ENCODE measurements around the gene EEF2. TPM values are rescaled to one million over a fixed set of nuclear protein-coding genes. Genes with fewer than 3 reads are reported as not detected.

Gene EEF2
- total RNA-seq, 1 experiment from 2014 or later: 1,644 TPM

GRCh38 chr19:3979289-3979673, 6.0 kb downstream of the EEF2 start:
- Histone ChIP-seq H3K36me3 (ENCODE audit: insufficient read depth, low read length) (peaks cover 75% of the 10 kb centered on the region), H3K27ac (ENCODE audit: low read length) (no peak overlapping the region), H3K9me3 (ENCODE audit: low read length) (no peaks in the 10 kb centered on the region), H2AFZ (ENCODE audit: low read length) (no peak overlapping the region), H3K9me2 (replicated peaks; ENCODE audit: insufficient read depth, low read length) (no peaks in the 10 kb centered on the region), H3K4me3 (ENCODE audit: low read length) (no peak overlapping the region), H3K79me2 (ENCODE audit: low read length) (peaks cover 32% of the 10 kb centered on the region), H3K4me1 (ENCODE audit: low read length) (peaks cover 8% of the 10 kb centered on the region), H4K20me1 (ENCODE audit: insufficient read depth, low read depth, low read length) (peaks cover 75% of the 10 kb centered on the region), H3K4me2 (ENCODE audit: low read depth, low read length, poor library complexity, severe bottlenecking) (no peak overlapping the region), H3K27me3 (ENCODE audit: low read length) (no peaks in the 10 kb centered on the region), H3K9ac (ENCODE audit: low read length) (no peak overlapping the region)
- no peak for DNase-seq

- Histone ChIP-seq H4K20me1 (ENCODE audit: insufficient read depth, low read depth, low read length) (peaks cover 64% of the 10 kb centered on the region), H3K36me3 (ENCODE audit: insufficient read depth, low read length) (peaks cover 64% of the 10 kb centered on the region), H3K9me2 (replicated peaks; ENCODE audit: insufficient read depth, low read length) (no peaks in the 10 kb centered on the region), H3K4me2 (ENCODE audit: low read depth, low read length, poor library complexity, severe bottlenecking) (no peak overlapping the region), H3K4me3 (ENCODE audit: low read length) (no peak overlapping the region), H3K9me3 (ENCODE audit: low read length) (no peaks in the 10 kb centered on the region), H3K27ac (ENCODE audit: low read length) (no peak overlapping the region), H3K27me3 (ENCODE audit: low read length) (no peaks in the 10 kb centered on the region), H3K9ac (ENCODE audit: low read length) (no peak overlapping the region), H2AFZ (ENCODE audit: low read length) (no peak overlapping the region), H3K79me2 (ENCODE audit: low read length) (peaks cover 21% of the 10 kb centered on the region), H3K4me1 (ENCODE audit: low read length) (no peaks in the 10 kb centered on the region)
- no peak for DNase-seq
Observed at GRCh38 chr19:3978145-3978544, 7.1 kb downstream of the EEF2 start.

- Histone ChIP-seq H3K36me3 (ENCODE audit: insufficient read depth, low read length) (peaks cover 57% of the 10 kb centered on the region), H3K4me2 (ENCODE audit: low read depth, low read length, poor library complexity, severe bottlenecking) (no peak overlapping the region), H3K9me3 (ENCODE audit: low read length) (no peaks in the 10 kb centered on the region), H2AFZ (ENCODE audit: low read length) (no peak overlapping the region), H3K9ac (ENCODE audit: low read length) (no peak overlapping the region), H3K27ac (ENCODE audit: low read length) (no peak overlapping the region), H3K79me2 (ENCODE audit: low read length) (peaks cover 14% of the 10 kb centered on the region), H4K20me1 (ENCODE audit: insufficient read depth, low read depth, low read length) (peaks cover 57% of the 10 kb centered on the region), H3K4me1 (ENCODE audit: low read length) (no peaks in the 10 kb centered on the region), H3K4me3 (ENCODE audit: low read length) (no peak overlapping the region), H3K27me3 (ENCODE audit: low read length) (no peaks in the 10 kb centered on the region), H3K9me2 (replicated peaks; ENCODE audit: insufficient read depth, low read length) (no peaks in the 10 kb centered on the region)
- DNase-seq: no peak
Observed at GRCh38 chr19:3977242-3978143, 7.8 kb downstream of the EEF2 start.

DNA sequence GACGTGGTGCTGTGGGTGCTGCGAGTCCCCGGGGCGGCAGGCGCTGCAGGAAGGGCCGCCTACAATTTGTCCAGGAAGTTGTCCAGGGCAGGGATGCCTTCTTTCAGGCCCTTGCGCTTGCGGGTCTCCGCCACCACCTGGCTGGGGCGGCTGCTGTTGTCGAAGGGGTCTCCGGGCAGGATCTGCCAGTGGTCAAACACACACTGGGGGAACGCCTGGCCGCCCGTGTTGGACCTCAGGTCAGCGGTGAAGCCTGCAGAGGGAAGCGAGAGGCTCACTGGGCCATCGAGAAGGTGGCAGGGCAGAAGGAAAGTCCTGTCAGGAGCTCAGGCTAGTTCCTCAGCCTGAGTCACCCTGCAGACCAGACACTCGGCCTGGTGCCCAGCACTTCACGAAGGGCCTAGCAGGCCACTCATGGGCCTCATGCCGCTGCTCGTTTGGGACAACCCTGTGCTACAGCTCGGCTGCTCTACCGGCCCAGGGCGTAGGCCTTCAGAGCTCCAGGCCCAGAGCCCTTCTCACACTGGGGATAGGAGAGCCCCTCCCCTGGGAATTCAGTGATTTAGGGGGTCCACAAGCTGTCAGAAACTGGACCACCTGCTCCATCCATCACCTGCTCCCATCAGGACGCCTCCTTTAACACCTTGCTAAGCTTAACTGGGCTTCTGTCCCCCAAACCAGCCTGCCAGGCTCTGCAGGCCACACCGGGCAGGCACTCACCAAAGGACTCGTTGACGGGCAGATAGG, 8.6 kb downstream of the EEF2 start:
- Histone ChIP-seq H3K9ac (ENCODE audit: low read length) (no peak overlapping the region), H2AFZ (ENCODE audit: low read length) (no peak overlapping the region), H3K9me2 (replicated peaks; ENCODE audit: insufficient read depth, low read length) (no peaks in the 10 kb centered on the region), H4K20me1 (ENCODE audit: insufficient read depth, low read depth, low read length) (peaks cover 49% of the 10 kb centered on the region), H3K27me3 (ENCODE audit: low read length) (no peaks in the 10 kb centered on the region), H3K9me3 (ENCODE audit: low read length) (no peaks in the 10 kb centered on the region), H3K4me3 (ENCODE audit: low read length) (no peak overlapping the region), H3K27ac (ENCODE audit: low read length) (no peak overlapping the region), H3K36me3 (ENCODE audit: insufficient read depth, low read length) (peaks cover 49% of the 10 kb centered on the region), H3K4me2 (ENCODE audit: low read depth, low read length, poor library complexity, severe bottlenecking) (no peak overlapping the region), H3K79me2 (ENCODE audit: low read length) (peaks cover 6% of the 10 kb centered on the region; the same call in 1 of the 2 replicates), H3K4me1 (ENCODE audit: low read length) (no peaks in the 10 kb centered on the region)
- no peak for DNase-seq

GRCh38 chr19:3975637-3976087, 9.6 kb downstream of the EEF2 start:
- Histone ChIP-seq H3K9me3 (ENCODE audit: low read length) (no peaks in the 10 kb centered on the region), H3K27me3 (ENCODE audit: low read length) (no peaks in the 10 kb centered on the region), H3K4me2 (ENCODE audit: low read depth, low read length, poor library complexity, severe bottlenecking) (no peak overlapping the region), H3K9me2 (replicated peaks; ENCODE audit: insufficient read depth, low read length) (no peaks in the 10 kb centered on the region), H3K27ac (ENCODE audit: low read length) (no peak overlapping the region), H3K4me1 (ENCODE audit: low read length) (peaks cover 5% of the 10 kb centered on the region), H3K9ac (ENCODE audit: low read length) (no peak overlapping the region), H2AFZ (ENCODE audit: low read length) (no peak overlapping the region), H3K4me3 (ENCODE audit: low read length) (no peak overlapping the region), H3K79me2 (ENCODE audit: low read length) (peaks cover under 1% of the 10 kb centered on the region), H4K20me1 (ENCODE audit: insufficient read depth, low read depth, low read length) (peaks cover 39% of the 10 kb centered on the region), H3K36me3 (ENCODE audit: insufficient read depth, low read length) (peaks cover 39% of the 10 kb centered on the region)
- no peak for DNase-seq

- DNase-seq: no peak
- no peak overlapping the region for H3K4me3 ChIP-seq (ENCODE audit: low read length)
- H3K9ac ChIP-seq (ENCODE audit: low read length): no peak overlapping the region
- no peak overlapping the region for H3K4me2 ChIP-seq (ENCODE audit: low read depth, low read length, poor library complexity, severe bottlenecking)
- H3K27ac ChIP-seq (ENCODE audit: low read length): no peak overlapping the region
- peaks cover 6% of the 10 kb centered on the region for H3K4me1 ChIP-seq (ENCODE audit: low read length)
- no peaks in the 10 kb centered on the region for H3K27me3 ChIP-seq (ENCODE audit: low read length)
- peaks cover 34% of the 10 kb centered on the region for H3K36me3 ChIP-seq (ENCODE audit: insufficient read depth, low read length)
- no peaks in the 10 kb centered on the region for H3K9me3 ChIP-seq (ENCODE audit: low read length)
- H3K9me2 ChIP-seq (replicated peaks; ENCODE audit: insufficient read depth, low read length): no peaks in the 10 kb centered on the region
- peaks cover 35% of the 10 kb centered on the region for H4K20me1 ChIP-seq (ENCODE audit: insufficient read depth, low read depth, low read length)
- H2AFZ ChIP-seq (ENCODE audit: low read length): no peak overlapping the region
- H3K79me2 ChIP-seq (ENCODE audit: low read length): peaks cover 6% of the 10 kb centered on the region
Observed at GRCh38 chr19:3975144-3975543, 10.1 kb downstream of the EEF2 start.

GRCh38 chr19:3970808-3971598, 14.3 kb downstream of the EEF2 start, which contains the start of gene DAPK3:
DAPK3 (minus strand) TSS chr19:3971099; CDS start chr19:3969735, 1,364 bp downstream.
- peaks cover 15% of the 10 kb centered on the region for H3K4me1 ChIP-seq (ENCODE audit: low read length)
- H3K27me3 ChIP-seq (ENCODE audit: low read length): no peaks in the 10 kb centered on the region
- DNase-seq: peak; percentile 99
- peaks cover 24% of the 10 kb centered on the region for H3K79me2 ChIP-seq (ENCODE audit: low read length)
- no peaks in the 10 kb centered on the region for H3K9me3 ChIP-seq (ENCODE audit: low read length)
- peak within 1 kb of the TSS; percentile 92 for H3K4me2 ChIP-seq (ENCODE audit: low read depth, low read length, poor library complexity, severe bottlenecking)
- H3K9me2 ChIP-seq (replicated peaks; ENCODE audit: insufficient read depth, low read length): no peaks in the 10 kb centered on the region
- H3K4me3 ChIP-seq (ENCODE audit: low read length): peak within 1 kb of the TSS; percentile 94
- peaks cover 16% of the 10 kb centered on the region; the same call in 1 of the 2 replicates for H4K20me1 ChIP-seq (ENCODE audit: insufficient read depth, low read depth, low read length)
- H3K9ac ChIP-seq (ENCODE audit: low read length): peak within 1 kb of the TSS; percentile 96
- H2AFZ ChIP-seq (ENCODE audit: low read length): no peak within 1 kb of the TSS
- H3K36me3 ChIP-seq (ENCODE audit: insufficient read depth, low read length): peaks cover 10% of the 10 kb centered on the region; the same call in 1 of the 2 replicates
- peak within 1 kb of the TSS; percentile 65 for H3K27ac ChIP-seq (ENCODE audit: low read length)
